NCI-H82 (cell line): ENCODE data around the gene TAS2R42.

ENCODE experiments used
- DNase-seq: peaks from one replicate; lab custom pipeline; 2025; lab: John Stamatoyannopoulos, UW

TAS2R42 gene

DNA sequence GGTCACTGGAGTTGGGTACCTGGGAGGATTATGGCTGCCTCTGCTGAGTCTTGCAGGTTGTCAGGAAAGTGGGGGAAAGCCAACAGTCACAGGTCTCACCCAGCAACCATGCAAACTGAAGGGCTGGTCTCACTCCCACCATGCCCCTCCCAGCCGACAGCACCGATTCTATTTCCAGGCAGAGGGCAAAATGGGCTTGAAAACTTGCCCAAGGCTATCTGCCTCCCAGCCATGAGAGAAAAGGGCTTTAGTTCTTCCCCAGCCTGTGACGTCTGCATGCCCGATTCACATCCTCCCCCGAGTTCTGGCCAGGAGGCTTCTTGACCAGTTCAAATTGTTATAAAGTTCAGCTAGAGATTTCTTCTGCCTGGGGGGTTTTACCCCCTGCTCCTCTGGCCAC is 42.4 kb downstream of the TAS2R42 start:
- no peak for DNase-seq

DNA sequence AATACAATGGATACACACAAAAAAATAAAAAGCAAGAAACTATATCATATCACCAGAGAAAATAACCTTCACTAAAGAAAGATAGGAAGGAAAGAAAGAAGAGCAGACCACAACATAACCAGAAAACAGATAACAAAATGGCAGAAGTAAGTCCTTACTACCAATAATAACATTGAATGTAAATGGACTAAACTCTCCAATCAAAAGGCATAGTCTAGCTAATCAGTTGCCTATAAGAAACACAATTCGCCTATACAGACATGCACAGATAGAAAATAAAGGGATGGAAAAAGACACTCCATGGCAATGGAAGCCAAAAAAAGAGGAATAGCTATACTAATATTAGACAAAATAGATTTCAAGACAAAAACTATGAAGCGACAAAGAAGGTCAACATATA is 43.4 kb downstream of the TAS2R42 start:
- DNase-seq: no peak

DNA sequence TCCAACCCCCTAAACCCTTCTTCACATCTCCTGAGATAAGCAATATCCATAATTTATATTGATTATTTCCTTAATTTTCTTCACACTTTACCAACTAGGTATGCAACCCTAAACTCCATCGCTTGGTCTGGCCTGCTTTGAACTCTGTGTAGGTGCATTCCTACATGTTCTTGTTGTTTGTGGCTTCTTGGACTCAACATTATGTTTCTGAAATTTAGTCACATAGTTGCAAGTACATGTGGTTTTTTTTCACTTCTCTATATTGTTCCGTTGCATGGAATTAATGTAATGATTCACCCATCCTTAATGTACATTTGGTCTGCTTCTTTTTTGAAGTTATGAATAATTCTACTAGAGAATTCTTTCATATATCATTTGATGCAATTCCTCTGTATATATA is 50.7 kb downstream of the TAS2R42 start:
- no peak for DNase-seq
